GM18508 (cell line): Measurements from ENCODE around the gene FGF14.
"Not testable (repeated sequence)": the region's sequence is repeated elsewhere in the genome, so short reads cannot be mapped to it uniquely, and the experiment has no call there.

Experiments
- ATAC-seq: cut with Tn5 transposase; IDR thresholded peaks from one replicate; pipeline ENCODE4 v1.9.1; 2021; ENCODE audit warnings: moderate number of reproducible peaks; ENCODE audit not compliant: insufficient read depth, unreplicated experiment

The FGF14 gene

GRCh38 chr13:102089722-102090121 lies 312.1 kb downstream of the FGF14 start:
- ATAC-seq = no peak

GRCh38 chr13:102089177-102089576 lies 312.7 kb downstream of the FGF14 start:
- ATAC-seq = no peak

- ATAC-seq = no peak
Observed at GRCh38 chr13:102073251-102073650, 328.6 kb downstream of the FGF14 start.

- ATAC-seq = no peak
Observed at GRCh38 chr13:102071711-102072110, 330.1 kb downstream of the FGF14 start.

GRCh38 chr13:102068323-102068722 lies 333.5 kb downstream of the FGF14 start:
- ATAC-seq = not testable (repeated sequence)

GRCh38 chr13:102055090-102055779 lies 346.6 kb downstream of the FGF14 start:
- no peak for ATAC-seq

GRCh38 chr13:102049853-102050252 lies 352.0 kb downstream of the FGF14 start:
- no peak for ATAC-seq

- ATAC-seq = no peak
Observed at GRCh38 chr13:102045731-102046130, 356.1 kb downstream of the FGF14 start.

GRCh38 chr13:102042746-102043145 lies 359.1 kb downstream of the FGF14 start:
- ATAC-seq = no peak

- ATAC-seq = no peak
Observed at GRCh38 chr13:102041544-102041943, 360.3 kb downstream of the FGF14 start.

- ATAC-seq = no peak
Observed at GRCh38 chr13:102040812-102041211, 361.0 kb downstream of the FGF14 start.

- ATAC-seq = no peak
Observed at GRCh38 chr13:102039264-102039663, 362.6 kb downstream of the FGF14 start.

GRCh38 chr13:102038787-102039186 lies 363.1 kb downstream of the FGF14 start:
- no peak for ATAC-seq

- no peak for ATAC-seq
Observed at GRCh38 chr13:102035969-102036368, 365.9 kb downstream of the FGF14 start.

- ATAC-seq = no peak
Observed at GRCh38 chr13:102033857-102034331, 368.0 kb downstream of the FGF14 start.

- ATAC-seq = no peak
Observed at GRCh38 chr13:102033386-102033785, 368.5 kb downstream of the FGF14 start.

GRCh38 chr13:102028868-102029267 lies 373.0 kb downstream of the FGF14 start:
- no peak for ATAC-seq

- no peak for ATAC-seq
Observed at GRCh38 chr13:102028206-102028605, 373.6 kb downstream of the FGF14 start.

- ATAC-seq = no peak
Observed at GRCh38 chr13:102021777-102022176, 380.1 kb downstream of the FGF14 start.

- ATAC-seq = no peak
Observed at GRCh38 chr13:102020611-102021216, 381.1 kb downstream of the FGF14 start.

GRCh38 chr13:102018716-102019115 lies 383.1 kb downstream of the FGF14 start:
- no peak for ATAC-seq

GRCh38 chr13:102017248-102017647 lies 384.6 kb downstream of the FGF14 start:
- no peak for ATAC-seq
